ENCODE measurements around the gene PCDHGA1.

DNA sequence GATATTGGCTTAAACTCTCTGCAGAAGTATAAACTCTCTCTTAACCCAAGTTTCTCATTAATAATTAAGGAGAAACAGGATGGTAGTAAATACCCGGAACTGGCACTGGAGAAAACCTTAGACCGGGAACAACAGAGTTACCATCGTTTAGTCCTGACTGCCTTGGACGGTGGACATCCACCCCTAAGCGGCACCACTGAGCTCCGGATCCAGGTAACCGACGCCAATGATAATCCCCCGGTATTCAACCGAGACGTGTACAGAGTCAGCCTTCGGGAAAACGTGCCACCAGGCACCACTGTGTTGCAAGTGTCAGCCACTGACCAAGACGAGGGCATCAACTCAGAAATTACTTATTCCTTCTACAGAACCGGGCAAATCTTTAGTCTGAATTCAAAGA is 68.3 kb downstream of the PCDHGA1 start:
- TF ChIP-seq POLR2A (IDR thresholded peaks at IDR 0.05) (no peak), POLR2AphosphoS5 (IDR thresholded peaks at IDR 0.05) (no peak)
- TF ChIP-seq, protein P1, sequence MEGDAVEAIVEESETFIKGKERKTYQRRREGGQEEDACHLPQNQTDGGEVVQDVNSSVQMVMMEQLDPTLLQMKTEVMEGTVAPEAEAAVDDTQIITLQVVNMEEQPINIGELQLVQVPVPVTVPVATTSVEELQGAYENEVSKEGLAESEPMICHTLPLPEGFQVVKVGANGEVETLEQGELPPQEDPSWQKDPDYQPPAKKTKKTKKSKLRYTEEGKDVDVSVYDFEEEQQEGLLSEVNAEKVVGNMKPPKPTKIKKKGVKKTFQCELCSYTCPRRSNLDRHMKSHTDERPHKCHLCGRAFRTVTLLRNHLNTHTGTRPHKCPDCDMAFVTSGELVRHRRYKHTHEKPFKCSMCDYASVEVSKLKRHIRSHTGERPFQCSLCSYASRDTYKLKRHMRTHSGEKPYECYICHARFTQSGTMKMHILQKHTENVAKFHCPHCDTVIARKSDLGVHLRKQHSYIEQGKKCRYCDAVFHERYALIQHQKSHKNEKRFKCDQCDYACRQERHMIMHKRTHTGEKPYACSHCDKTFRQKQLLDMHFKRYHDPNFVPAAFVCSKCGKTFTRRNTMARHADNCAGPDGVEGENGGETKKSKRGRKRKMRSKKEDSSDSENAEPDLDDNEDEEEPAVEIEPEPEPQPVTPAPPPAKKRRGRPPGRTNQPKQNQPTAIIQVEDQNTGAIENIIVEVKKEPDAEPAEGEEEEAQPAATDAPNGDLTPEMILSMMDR (IDR thresholded peaks at IDR 0.05): no peak
